NCI-H226 (cell line): ENCODE data around the gene NKX6-2.
"Not testable (repeated sequence)": the region's sequence is repeated elsewhere in the genome, so short reads cannot be mapped to it uniquely, and the experiment has no call there.

ENCODE experiments used
- DNase-seq: peaks from one replicate; pipeline ENCODE4 v3.0.0-alpha.2; 2015

Gene NKX6-2

GRCh38 chr10:132793871-132794849 is 8.2 kb upstream of the NKX6-2 start:
- no peak for DNase-seq

- DNase-seq, result no peak
These were observed 7.3 kb upstream of the NKX6-2 start for GRCh38 chr10:132793213-132793612.

GRCh38 chr10:132792796-132793195 is 6.8 kb upstream of the NKX6-2 start:
- no peak for DNase-seq

GRCh38 chr10:132792099-132792498 is 6.2 kb upstream of the NKX6-2 start:
- DNase-seq, result not testable (repeated sequence)

GRCh38 chr10:132790934-132791829 is 5.2 kb upstream of the NKX6-2 start:
- DNase-seq, result no peak

GRCh38 chr10:132790470-132790869 is 4.5 kb upstream of the NKX6-2 start:
- no peak for DNase-seq

GRCh38 chr10:132789659-132790148 is 3.8 kb upstream of the NKX6-2 start:
- no peak for DNase-seq

- no peak for DNase-seq
These were observed 2.9 kb upstream of the NKX6-2 start for GRCh38 chr10:132788831-132789219.

GRCh38 chr10:132788180-132788830 is 2.4 kb upstream of the NKX6-2 start:
- DNase-seq, result no peak

- DNase-seq, result no peak
These were observed 1.7 kb upstream of the NKX6-2 start for GRCh38 chr10:132787495-132788179.

- no peak for DNase-seq
These were observed 1.0 kb upstream of the NKX6-2 start for GRCh38 chr10:132786884-132787494.

- DNase-seq, result no peak
These were observed 533 bp upstream of the NKX6-2 start for GRCh38 chr10:132786476-132786883.

- DNase-seq, result no peak
These were observed 853 bp downstream of the NKX6-2 start for GRCh38 chr10:132784866-132785722.

- no peak for DNase-seq
These were observed 1.7 kb downstream of the NKX6-2 start for GRCh38 chr10:132783940-132784865.

GRCh38 chr10:132783165-132783939 is 2.6 kb downstream of the NKX6-2 start:
- no peak for DNase-seq

GRCh38 chr10:132781556-132781955 is 4.4 kb downstream of the NKX6-2 start:
- DNase-seq, result no peak

- DNase-seq, result no peak
These were observed 5.6 kb downstream of the NKX6-2 start for GRCh38 chr10:132780356-132780755.

- no peak for DNase-seq
These were observed 6.2 kb downstream of the NKX6-2 start for GRCh38 chr10:132779549-132780294.
